Activated naive CD4-positive, alpha-beta T cell treated with Interleukin-2 at 50 U/mL for 16 hours (primary cell): ENCODE measurements around the gene CRYZ.
"Not testable (repeated sequence)": the region's sequence is repeated elsewhere in the genome, so short reads cannot be mapped to it uniquely, and the experiment has no call there.

Experiments used
- DNase-seq: peaks from one replicate; pipeline ENCODE4 v3.0.0-alpha.2; 2020

The CRYZ gene, protein sequence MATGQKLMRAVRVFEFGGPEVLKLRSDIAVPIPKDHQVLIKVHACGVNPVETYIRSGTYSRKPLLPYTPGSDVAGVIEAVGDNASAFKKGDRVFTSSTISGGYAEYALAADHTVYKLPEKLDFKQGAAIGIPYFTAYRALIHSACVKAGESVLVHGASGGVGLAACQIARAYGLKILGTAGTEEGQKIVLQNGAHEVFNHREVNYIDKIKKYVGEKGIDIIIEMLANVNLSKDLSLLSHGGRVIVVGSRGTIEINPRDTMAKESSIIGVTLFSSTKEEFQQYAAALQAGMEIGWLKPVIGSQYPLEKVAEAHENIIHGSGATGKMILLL

DNA sequence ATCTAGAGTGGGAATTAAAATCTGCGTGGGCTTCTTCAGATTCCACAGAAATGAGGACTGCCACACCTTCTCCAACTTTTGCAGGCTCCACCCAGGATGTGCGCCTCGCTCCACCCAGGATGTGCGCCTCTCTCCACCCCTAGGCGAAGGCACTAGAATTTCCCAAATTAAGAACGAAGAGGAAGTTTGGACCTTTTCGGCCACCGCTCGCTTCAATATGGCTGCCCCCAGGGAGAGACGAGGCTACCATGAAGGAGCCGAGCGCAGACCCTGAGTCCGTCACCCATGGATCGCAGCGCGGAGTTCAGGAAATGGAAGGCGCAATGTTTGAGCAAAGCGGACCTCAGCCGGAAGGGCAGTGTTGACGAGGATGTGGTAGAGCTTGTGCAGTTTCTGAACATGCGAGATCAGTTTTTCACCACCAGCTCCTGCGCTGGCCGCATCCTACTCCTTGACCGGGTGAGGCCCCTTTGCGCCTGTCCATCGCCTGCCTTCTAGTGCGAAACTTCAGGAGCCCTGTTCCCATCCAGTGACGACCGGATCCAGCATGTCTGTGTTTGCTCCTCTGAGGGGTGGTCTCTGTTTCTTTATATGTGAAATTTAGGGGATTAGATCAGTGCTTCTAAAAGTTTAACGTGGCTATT lies at the start of gene CRYZ, which contains the start of gene TYW3:
Gene CRYZ (minus strand): TSS at position 91 of the 644 bp plus-strand sequence. CDS start 8,229 bp downstream, outside the sequence.
Gene TYW3 (plus strand): TSS at position 193 of the 644 bp plus-strand sequence. CDS start 93 bp downstream, at position 286.
- DNase-seq = peak; percentile 89

DNA sequence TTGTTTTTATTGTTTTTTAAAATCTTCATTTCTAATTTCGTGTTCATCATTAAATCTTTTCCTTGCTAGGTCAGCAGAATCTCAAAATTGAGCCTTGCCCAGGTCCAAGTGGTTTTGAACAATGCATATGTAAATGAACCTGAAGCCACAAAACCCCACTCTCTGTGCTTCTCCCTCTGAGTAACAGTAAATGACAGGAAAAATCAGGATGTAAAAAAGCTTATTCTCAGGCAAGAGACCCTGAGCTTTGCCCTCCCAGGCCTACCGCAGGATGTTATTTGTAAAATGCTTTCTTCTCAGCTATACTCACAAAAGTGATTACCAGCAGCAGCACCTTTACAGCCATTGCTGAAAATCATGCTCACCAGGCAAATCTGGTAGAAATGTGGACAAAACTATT lies 47.7 kb upstream of the CRYZ start:
- no peak for DNase-seq

DNA sequence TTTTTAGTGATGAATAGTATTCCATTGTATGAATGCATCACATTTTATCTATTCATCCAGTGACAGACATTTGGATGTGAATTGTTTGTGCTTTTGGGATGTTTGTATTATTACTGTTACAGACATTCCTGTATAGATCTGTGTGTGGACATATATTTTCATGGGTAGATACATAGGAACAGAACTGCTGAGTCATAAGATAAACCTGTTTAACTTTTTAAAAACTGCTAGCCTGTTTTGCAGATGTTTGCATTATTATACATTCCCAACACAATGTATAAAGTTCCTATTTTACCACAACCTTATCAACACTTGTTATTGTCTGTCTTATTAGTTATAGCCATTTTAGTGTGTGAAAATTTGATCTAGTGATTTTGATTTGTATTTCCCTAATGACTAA lies 46.9 kb upstream of the CRYZ start:
- no peak for DNase-seq

DNA sequence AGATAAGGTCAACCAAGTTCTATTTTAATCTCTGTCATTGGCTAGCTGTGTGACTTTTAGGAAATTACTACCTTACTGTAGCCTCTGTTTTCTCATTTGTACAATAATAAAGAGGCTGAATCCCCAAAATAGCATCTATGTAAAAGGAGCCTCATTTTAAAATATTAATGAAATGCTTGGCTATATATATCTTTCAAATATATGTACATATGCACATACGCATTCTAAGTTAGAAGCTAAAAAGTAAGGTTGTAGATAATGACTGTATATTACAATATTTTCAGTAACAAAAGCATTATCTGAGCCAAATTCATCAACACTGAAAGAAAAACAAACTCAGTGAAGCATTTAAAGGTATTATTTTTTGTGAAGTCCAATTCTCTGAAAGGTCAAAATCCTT lies 44.7 kb upstream of the CRYZ start:
- DNase-seq = no peak

DNA sequence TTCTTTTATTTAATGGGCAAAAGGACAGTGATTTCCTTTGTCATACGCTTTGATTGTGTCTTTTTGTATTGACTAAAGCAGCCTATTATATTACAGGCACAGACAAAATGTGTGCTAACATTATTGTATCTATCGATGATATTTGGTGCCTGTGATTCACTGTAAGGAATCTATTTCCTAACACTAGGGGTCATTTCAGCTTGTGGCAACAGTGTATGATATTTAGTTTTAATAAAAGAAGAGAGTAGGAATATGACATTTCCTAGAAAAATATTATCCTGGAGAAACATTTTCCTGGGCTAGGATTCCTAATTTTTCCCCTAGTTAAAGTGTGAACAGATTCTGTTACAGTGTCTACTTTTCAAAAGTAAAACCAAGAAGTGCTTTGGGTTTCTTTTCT lies 42.9 kb upstream of the CRYZ start:
- DNase-seq = no peak

DNA sequence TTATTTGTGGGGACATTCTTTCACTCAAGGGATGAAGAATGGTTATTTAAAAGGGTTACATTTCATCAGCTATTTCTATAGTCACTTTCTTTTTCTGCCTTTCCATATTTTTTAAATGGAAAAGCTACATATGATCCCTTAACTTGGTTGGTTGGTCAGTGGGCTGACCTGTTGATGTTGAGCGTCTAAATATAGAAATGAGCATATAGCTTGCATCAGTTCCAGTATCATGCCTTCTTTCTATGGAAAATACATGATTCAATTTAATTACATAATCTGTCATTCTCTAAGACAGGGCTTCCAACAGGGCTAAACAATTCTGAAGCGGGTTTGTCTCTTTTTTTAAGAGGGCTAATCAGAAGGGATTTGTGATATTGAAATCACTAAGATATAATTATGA lies 40.7 kb upstream of the CRYZ start:
- no peak for DNase-seq

DNA sequence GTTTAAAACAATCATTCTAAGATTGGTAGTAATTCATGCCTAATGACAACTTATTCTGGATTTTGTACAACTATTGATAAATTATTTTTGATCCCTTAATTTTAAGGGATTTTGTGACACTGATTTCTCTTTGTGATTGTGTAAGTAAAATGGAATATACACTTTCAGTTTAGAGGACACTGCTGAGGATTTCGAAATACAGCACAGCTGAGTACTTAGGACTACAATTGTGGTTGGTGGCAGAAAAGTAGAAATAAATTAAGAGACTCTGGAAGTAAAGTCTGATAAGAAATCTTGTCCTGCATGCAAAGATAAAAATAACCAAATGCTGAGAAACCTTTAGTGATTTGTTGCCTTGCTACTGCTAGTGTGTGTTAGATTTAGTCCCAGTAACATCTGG lies 40.1 kb upstream of the CRYZ start:
- DNase-seq = no peak

DNA sequence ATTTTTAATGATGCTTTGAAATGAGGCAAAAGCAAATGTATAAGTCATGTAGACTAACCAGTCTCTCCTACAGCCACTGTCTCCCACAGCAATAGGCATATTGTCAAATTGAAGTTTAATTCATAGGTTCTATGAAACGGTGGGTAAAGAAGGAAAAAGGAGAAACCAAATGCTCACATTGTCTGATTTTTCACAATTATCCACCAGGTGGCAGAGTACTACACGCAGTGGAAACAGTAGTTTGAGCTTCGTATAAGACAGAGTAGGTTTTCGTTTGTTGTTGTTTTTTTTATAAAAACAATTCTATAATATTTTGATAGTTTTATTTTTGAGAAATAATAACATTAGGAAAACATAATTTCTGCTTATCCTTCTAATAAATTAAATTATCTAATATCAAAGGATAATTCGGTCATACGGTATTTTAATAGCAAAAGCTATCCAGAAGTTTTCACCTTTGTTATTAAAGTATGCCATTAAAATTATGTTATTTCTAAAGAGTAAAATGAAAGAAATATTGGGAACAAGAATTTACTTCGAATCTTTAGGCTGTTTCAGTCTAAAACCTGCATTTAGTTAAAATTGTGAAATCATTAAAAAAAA lies 39.2 kb upstream of the CRYZ start:
- no peak for DNase-seq

DNA sequence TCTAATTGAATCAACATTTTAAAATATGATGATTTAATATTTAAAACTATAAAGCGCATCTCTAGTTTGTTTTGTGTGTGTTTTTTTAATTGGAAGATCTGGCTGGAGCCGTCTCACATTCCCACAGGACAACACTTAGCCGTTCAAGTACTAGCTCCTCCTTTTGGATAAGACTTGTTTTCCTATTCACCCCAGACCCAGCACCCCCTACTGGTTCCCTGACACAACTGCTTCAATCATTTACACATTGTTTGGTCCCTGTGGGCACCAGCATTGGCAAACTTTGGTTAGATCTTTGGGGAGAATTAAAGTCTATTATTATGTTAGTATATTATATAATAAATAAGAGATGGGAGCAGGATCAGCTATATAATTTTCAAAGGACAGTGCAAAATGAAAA lies 34.6 kb upstream of the CRYZ start:
- no peak for DNase-seq

DNA sequence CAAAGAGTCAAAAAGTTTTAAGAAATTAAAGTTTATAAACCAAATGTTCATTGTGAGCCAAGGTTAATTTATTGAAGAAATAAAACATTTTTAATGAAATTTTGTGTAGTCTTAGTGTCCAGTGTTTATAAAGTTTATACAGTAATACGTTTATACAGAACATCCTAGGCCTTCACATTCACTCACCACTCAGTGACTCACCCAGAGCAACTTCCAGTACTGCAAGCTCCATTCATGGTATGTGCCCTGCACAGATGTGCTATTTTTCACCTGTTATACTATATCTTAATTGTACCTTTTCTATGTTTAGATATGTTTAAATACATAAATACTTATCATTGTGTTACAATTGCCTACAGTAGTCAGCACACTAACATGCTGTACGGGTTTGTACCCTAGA lies 33.7 kb upstream of the CRYZ start:
- DNase-seq = no peak

DNA sequence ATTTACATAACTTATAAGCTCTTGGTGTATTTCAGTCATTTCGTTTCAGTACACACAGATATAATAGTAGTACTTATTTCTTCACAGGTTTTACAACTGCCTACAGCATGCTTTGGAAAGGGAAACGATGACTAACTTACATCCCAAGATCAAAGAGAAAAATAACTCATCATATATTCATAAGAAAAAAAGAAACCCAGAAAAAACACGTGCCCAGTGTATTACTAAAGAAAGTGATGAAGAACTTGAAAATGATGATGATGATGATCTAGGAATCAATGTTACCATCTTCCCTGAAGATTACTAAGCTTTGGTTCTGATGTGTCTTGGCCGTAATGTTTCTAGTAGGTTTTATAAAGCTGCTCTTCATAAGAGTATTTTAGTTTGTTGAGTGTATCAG lies 31.0 kb upstream of the CRYZ start:
- no peak for DNase-seq

DNA sequence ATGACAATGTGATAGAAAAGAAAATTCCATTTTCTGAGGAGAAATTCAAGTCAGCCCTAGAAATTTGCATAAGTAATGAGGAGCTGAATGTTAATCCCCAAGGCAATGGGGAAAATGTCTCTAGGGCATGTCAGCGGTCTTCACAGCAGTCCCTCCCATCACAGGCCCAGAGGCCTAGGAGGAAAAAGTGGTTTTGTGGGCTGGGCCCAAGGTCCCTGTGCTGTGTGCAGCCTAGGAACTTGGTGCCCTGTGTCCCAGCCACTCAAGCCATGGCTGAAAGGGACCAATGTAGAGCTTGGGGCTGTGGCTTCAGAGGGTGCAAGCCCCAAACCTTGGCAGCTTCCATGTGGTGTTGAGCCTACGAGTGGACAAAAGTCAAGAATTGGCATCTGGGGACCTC lies 23.8 kb upstream of the CRYZ start:
- DNase-seq = not testable (repeated sequence)

DNA sequence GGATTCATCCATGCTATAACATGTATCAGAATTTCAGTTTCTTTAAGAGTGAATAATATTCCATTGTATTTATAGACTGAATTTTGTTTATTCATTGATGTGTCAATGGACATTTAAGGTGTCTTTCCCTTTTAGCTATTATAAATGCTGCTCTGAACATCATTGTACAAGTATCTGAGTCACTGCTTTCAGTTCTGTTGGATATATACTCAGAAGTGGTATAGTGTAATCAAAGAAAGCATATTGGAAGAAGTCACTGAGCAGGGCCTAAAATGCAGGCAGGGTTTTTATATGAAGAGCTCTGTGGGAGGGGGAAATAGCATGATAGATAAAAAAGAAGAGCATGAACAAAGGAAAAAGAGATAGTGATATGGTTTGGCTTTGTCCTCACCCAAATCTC lies 22.6 kb upstream of the CRYZ start:
- no peak for DNase-seq

DNA sequence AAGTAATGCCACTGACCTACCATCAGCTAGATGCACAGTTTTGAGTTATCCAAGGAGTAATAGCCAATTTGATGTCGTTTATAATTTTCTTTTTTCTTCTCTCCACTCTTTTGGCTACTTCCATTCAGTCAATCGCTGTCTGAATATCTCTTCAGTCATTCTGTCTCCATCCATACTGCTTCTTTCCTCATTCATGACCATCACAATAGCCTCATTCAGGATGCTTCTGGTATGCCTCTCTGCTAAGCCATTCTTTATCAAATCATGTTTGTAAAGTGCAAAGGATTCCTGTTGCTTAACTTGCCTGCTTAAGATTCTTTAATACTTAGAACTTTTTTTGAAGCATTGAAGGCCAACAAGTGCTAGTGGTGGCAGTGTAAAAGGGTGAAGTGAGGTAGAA lies 20.3 kb upstream of the CRYZ start:
- no peak for DNase-seq

DNA sequence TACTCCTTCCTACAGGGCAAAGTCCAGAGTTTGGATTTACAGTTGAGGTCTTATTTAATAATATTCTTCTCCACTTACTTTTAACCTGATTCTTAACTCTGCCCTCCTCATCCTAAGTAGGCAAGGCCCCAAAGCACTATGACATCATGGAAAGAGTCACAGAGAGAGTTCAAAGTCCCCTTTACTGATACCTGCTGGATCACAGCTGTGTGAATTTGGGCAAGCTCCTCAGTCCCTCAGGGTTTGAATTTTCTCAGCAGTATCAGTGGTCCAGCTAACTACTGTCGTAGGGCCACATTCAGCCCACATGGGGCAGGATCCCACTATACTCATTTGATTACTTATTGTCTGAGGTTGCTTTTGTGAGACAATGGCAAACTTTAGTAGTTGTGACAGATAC lies 16.1 kb upstream of the CRYZ start:
- no peak for DNase-seq

DNA sequence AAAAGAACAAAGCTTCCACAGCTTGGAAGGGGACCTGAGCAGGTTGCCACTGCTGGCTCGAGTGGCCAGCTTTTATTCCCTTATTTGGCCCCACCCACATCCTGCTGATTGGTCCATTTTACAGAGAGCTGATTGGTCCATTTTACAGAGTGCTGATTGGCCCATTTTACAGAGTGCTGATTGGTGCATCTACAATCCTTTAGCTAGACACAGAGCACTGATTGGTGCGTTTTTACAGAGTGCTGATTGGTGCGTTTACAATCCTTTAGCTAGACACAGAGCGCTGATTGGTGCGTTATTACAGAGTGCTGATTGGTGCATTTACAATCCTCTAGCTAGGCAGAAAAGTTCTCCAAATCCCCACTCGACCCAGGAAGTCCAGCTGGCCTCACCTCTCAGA lies 12.4 kb upstream of the CRYZ start:
- DNase-seq = not testable (repeated sequence)

DNA sequence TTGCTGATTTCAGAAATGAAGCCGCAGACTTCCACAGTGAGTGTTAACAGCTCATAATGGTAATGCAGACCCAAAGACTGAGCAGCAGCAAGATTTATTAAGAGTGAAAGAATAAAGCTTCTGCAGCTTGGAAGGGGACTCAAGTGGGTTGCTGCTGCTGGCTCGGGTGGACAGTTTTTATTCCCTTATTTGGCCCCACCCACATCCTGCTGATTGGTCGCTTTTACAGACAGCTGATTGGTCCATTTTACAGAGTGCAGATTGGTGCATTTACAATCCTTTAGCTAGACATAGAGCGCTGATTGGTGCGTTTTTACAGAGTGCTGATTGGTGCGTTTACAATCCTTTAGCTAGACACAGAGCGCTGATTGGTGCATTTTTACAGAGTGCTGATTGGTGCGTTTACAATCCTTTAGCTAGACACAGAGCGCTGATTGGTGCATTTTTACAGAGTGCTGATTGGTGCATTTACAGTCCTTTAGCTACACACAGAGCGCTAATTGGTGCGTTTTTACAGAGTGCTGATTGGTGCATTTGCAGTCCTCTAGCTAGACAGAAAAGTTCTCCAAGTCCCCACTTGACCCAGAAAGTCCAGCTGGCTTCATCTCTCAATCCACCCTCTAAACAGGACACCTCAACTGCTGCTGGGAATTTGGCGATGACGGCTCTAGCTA lies 7.6 kb upstream of the CRYZ start:
- not testable (repeated sequence) for DNase-seq

DNA sequence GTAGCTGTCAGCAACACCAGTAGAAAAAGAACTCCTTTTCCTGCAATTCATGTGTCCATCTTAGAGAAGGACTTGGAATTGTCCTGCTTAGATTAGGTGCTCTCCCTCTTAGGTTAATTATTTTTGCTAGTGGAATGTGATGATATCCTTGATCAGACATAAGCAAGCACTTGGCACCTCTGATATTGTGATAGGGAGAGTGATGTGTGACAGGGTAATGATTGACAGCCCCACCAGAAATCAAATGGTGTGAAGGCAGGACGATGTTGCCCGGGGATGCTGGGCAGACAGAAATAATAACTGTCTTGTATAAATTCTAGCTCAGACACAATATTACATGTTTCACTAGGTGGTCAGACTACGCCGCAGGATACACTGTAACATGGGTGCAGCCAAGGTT lies 4.5 kb upstream of the CRYZ start:
- DNase-seq = no peak

DNA sequence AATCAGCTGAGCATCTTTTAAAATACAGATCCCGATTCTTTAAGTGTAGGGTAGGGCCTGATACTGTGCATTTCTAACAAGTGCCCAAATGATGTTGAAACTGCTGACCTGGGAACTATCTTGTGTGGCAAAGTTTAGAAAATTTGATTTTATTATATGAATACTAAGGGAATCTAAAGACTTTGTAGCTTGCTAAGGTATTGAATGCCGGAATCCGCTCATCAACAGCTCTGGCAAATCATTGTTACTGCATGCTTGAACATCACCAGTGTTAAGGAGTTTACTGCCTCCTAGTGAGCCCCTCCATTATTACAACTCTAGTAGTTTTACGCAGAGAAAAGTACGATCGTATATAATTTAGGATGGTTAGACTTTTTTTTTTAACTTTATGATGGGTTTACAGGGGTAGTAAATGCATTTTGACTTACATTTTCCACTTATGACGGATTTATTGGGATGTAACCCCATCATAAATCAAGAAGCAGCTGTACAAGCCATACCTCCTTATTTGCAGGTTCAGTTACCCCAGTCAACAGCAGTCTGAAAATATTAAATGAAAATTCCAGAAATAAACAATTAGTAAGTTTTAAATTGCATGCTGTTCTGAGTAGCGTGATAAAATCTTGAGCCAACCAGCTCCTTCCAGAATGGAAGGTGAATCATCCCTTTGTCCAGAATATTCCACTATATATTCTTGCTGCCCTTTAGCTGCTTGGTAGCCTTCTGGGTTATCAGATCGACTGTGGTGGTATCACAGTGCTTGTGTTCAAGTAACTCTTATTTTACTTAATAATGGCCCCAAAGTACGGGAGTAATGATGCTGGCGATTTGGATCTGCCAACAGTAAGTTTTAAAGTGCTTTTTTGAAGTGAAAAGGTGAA lies 994 bp upstream of the CRYZ start:
- peak; percentile 25 for DNase-seq

DNA sequence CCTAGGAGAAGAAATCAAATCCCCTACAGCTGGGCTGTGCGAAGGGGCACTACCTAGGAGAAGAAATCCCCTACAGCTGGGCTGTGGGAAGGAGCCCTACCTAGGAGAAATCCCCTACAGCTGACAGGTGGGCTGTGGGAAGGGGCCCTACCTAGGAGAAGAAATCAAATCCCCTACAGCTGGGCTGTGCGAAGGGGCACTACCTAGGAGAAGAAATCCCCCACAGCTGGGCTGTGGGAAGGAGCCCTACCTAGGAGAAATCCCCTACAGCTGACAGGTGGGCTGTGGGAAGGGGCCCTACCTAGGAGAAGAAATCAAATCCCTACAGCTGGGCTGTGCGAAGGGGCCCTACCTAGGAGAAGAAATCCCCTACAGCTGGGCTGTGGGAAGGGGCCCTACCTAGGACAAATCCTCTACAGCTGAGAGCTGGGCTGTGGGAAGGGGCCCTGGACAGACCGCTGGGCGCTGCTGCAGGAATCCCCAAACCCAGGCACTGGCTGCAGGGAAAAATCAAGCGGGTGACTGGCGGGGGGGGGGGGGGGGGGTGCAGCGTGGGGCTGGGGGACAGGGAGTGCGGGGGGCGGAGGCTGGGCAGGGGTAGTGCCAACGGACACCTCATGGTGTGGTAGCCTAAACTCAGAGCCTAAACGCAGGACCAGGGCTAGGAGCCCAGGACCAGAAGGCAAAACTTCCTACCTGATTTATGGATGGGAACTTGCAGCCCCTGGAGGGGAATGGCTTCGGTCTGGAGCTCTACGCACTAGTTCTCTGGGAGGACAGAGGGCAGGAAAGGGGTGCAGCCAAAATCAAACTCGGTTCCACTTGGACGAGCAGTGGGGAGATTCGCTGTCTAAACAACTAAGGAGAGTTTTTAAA lies 541 bp downstream of the CRYZ start:
- peak; percentile 21 for DNase-seq

DNA sequence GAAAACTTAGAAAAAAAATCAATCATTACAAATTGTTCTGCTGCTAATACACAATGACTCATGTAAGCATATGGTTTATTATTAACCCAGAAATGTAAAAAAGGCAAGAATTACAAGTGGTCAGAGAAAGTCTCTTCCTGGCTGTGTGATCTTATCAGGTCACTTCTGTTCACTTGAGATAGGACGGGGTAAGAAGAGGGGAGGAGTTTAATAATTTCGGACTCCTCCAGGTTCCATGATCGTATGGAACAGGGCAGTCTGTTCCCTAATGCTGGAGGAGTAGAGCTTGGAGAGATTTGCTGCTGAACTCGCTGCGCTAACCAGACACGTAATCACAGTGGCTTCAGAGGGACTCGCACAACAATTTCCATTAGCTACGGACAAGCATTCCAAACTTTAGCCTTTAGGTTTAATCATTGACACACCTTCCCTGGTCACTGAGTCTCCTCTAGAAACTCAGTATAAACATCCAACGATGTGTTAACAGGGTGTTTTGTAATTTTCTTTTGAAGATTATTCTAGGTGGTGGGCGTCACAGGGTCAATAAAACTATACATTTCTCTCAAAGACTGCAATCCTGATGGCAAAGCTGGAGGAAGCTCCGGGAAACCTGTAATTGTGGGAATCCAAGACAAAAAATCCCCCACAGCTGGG lies 1.3 kb downstream of the CRYZ start:
- DNase-seq = no peak
